HL-60/S4 (cell line): ENCODE results near the gene LARP4B.

Source experiments
- in situ Hi-C: fragments of 300-500 bp; cut with MboI; formaldehyde crosslinking; loops from 2 replicates; pipeline ENCODE4 v1.14.3; 2022; ENCODE audit warnings: low sequenced_read_pairs

The LARP4B gene

DNA sequence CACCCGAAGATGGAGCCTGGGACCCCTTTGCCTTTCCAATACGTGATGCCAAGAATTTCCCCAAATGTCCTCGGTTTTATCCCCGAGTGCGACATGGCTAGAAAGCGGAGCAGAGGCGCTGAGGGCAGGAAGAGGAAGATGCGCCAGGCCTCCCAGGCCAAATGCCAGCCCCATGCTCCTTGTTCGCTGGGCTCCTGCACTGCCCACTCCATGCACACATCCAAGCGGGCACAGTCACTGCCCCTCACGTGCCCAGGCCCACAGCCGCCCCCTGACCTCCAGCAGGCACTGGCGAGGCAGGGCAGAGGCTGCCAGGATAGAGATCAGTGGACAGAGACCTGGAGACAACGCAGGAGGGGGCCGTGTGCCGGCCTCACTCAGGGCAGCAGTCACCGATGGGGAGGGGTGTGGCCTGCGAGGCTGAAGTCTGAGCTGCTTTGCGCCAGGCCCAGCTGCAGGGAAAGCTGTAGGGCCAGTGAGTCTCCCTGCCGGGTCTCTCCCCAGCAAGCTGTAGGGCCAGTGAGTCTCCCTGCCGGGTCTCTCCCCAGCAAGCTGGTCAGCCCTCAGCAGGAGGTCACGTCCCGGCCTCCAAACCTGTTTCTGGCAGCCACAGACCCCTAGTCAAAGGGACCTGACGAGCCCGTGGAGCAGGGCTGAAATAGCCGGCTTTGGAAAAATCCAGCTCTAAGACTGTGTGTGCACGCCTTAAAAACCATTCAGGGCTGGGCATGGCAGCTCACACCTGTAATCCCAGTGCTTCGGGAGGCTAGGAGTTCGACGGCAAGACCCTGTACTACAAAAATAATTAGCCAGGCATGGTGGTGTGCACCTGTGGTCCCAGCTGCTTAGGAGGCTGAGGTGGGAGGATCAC lies 141.4 kb downstream of the LARP4B start:
- in situ Hi-C loops, result no loop called here

DNA sequence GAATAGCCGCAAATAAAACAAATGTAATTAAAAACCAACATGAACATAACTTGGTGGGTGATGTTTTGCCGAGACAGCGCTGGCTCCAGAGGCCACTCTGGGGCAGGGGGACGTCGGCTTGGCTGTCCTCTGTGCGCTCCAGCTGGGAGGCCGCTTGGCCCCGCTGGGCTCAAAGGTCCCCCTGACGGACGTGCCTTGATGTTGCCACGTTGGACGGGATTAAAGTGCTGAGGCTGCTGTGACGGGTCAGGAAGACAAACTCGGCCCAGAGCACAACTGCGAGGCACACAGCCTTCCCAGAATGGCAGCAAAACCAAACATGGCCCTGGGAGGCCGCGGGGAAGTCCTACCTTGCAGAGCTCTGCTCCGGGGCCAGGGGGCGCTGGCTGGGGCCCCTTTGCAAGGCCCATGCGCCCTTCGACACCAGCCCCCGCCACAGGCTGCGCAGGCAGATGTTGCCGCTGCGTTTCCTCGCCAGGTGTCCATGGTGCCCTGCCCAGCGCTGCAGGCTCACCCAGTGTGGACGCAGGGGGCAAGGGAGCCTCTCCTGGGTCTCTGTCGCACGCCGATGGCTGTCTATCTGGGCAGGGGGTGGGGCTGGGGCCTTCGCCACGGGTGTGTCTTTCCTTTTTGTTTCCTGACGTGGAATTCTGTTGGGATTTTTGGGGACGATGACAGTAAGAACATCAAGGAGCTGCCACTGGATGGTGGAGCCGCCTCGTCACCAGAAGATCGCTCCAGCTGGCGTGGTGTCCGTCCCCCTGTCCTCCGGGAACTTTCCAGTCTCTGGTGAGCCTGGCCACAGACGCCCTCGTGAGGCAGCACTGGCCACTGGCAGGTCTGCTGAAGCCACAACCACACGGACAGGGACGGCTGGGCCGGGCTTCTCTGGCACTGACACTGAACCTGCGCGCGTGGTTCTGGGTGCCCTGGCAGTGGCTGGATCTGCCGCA lies 142.4 kb downstream of the LARP4B start:
- in situ Hi-C loops, result no loop called here

- in situ Hi-C loops, result no loop called here
These were observed 143.4 kb downstream of the LARP4B start for GRCh38 chr10:787933-788651.

DNA sequence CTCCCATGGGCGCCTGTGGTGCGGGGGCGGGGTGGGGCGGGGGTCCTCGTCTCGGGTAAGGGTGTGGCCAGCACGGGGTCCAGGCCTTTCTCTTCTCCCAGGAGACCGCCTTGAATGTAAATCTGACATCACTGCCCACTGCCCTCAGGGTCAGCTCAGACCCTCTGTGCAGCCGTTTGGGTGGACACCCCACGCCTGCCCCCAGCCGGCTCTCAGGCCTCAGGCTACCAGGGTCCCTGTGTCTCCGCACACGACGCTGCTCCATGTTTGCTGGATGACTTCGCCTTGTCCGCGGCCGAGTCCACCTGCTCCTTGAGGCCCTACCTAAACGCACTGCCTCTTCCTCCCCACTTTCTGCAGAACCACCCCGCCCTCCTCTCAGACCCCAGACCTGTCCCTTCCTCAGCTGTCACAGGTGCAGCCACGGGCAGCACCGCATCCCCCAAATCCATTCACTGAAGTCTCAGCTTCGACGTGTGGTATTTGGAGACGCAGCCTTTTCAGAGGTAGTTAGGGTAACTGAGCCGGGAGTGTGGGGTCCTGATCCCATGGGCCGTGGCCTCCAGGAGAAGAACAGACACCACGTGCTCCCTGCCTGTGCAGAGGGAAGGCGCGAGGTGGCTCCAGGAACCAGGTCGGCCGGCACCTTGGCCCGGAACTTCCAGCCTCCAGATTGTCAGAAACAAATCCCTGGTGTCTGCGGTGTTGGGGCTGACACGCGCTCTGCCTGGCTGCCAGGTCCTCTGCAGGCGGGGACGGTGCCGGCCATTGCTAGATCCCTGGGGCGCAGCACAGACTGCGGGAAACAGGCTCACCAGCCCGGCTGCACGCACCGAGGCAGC lies 144.7 kb downstream of the LARP4B start:
- in situ Hi-C loops, result no loop called here

DNA sequence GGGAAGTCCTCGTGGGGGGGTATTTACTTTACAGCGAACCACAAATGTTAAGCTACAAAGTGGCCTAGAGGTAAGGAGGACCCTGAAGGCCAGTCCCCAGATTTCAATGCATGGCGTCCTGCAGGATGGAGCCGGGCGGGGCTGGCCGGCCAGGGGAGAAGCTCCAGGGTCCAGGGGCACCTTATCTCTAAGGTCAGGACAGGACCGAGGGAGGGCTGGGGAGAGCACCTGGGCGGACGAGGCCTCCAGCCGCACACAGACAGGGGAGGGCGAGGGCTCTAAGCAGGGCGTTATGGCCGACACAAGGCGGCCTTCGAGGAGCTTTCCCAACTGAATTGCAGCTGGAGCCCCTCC lies 145.7 kb downstream of the LARP4B start:
- in situ Hi-C loops, result no loop called here

- in situ Hi-C loops, result no loop called here
These were observed 146.2 kb downstream of the LARP4B start for GRCh38 chr10:785089-785860.

GRCh38 chr10:784403-785088 lies 147.0 kb downstream of the LARP4B start:
- in situ Hi-C loops, result no loop called here

DNA sequence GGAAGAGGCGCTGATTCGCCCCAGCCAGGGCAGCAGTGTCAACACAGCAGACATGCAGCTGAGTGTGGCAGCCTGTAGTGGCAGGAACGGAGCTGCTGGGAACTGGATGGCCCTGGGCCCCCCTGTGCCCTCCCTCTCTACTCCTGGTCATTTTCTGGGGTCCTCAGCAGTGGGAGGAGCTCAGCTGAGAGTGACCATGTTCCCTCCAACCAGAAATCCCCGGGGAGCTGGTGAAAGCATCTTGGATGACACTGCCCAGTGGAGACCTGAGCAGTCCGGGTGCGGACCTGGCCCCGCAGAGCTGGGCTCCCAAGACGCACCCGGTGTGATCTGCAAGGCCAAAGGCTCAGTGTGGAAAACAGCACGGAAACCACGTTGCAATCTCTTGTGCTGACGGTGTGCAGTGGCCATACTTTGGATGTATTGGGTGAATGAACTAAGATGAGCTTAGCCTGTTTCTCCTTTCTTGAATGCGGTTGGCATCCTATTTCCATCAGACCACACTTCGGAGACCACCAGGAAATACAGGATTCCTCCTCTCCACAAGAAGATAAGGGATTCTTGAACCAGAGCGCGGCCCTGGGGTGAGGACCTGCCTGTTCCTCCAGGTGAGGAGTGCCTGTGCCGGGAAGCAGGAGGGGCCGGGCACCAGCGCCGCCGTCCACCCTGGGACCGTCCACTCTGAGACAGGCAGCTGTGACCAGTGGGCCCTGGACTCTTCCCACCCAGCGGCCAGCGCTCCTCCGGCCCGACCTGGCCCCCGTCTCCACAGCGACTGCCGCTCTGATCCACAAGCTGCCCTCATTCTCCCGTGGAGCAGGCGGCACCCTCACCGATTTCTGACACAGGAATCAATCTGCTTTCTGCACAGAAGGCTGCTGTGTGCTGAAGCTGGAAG lies 148.5 kb downstream of the LARP4B start:
- in situ Hi-C loops, result no loop called here

GRCh38 chr10:780536-781524 lies 150.7 kb downstream of the LARP4B start:
- in situ Hi-C loops, result no loop called here

- in situ Hi-C loops, result no loop called here
These were observed 152.7 kb downstream of the LARP4B start for GRCh38 chr10:778626-779330.

DNA sequence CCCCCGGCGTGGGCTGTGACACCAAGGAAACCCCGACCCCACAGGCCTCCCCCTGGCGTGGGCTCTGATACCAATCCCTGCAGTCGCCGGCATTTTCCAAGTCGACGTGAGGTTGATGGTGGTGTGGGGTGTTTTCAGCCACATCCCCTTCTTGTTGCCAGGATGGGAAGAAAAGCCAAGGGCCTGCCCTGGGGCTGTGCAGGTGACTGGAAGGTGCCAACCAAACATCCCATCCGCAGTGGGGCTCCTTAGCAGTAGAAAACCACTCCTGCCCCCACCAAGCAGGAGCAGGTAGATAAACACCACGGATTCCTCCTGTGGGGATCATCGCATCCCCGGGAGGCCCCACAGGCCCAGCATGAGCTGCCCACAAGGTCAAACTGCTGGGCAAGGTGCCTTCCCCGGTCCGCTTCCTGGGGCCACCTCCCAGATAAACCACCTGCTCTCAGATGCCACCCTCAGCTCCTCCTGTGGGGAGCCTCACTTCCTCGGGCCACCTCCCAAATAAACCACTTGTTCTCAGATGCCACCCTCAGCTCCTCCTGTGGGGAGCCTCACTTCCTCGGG lies 153.5 kb downstream of the LARP4B start:
- in situ Hi-C loops, result no loop called here

DNA sequence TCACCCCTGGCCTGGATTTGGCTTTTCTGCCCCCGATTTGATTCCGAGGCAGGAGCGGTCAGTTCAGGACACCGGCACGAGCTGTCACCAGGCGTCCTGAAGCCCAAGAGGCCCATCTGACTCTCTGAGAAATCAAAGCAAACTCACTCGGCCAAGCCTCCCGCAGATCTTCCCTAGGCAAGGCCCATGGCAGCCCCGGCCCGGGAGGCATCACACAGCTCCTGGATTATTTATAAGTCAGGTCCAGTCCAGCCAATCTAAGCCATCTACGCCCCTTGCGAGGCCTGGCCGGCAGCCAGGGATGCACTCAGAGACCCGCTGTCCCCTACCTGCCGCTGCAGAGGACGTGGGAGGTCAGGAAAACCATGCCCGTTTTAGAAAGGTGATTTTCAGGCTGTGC lies 154.7 kb downstream of the LARP4B start:
- in situ Hi-C loops, result no loop called here

- in situ Hi-C loops, result no loop called here
These were observed 156.0 kb downstream of the LARP4B start for GRCh38 chr10:775245-776075.

DNA sequence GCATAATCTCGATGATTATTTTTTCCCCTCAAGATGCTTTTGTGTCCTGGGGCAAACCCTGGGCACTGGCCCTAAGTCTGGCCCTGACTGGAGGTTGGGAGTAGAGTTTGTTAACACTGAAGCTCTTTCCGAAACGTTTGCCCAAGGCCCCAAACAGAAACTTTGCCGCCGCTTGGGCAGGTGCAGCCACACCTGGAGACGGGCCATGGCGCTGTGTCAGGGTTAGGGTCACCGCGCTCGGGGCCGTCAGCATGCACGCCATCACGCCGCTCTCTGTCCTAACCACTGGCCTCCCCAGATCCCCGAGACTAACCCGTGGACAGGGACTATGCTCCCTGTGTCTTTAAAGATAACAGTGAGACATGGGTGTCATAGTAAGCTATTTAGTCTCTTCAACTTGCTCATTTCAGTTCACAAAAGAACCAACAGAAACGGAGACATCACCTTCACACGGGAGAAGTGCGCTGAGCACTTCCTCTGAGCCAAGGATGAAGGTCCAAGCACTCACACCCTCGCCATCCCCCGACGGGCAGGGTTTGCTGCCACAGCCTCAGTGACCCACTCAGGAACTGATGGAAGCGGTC lies 156.8 kb downstream of the LARP4B start:
- in situ Hi-C loops, result no loop called here

GRCh38 chr10:774223-774622 lies 157.3 kb downstream of the LARP4B start:
- in situ Hi-C loops, result no loop called here
